Natural killer cell treated with Interleukin-12 subunit alpha and Interleukin-12 subunit beta and Interleukin-15 and Interleukin-18, amount 100 ng/mL, for 72 hours (primary cell): Measurements from ENCODE around the gene PTP4A1. TPM values are rescaled to one million over a fixed set of nuclear protein-coding genes. Genes with fewer than 3 reads are reported as not detected.
A peak's percentile ranks its signal among the peaks of the same experiment; 100 is the strongest.
"Not testable (repeated sequence)": the region's sequence is repeated elsewhere in the genome, so short reads cannot be mapped to it uniquely, and the experiment has no call there.

ENCODE experiments used
- ATAC-seq, 2 donors: fragments of 150-1000 bp; cut with Tn5 transposase in 1 of 2; sonication (Bioruptor Pico), chemical (Tn5 transposase) in 1 of 2; 2 replicates each; pipeline ENCODE4 v1.10.0; 2021
- DNase-seq: peaks from one replicate; pipeline ENCODE4 v3.0.0; 2022; ENCODE audit warnings: low spot score
- H3K27ac Mint-ChIP-seq, 2 donors: 1 replicate in 1 of 2; 2 replicates in 1 of 2; pipeline ENCODE4 v1.8.0; 2022; ENCODE audit warnings: mixed read lengths in 2 of 2, mild to moderate bottlenecking in 1 of 2, moderate library complexity in 1 of 2
- H3K27me3 Mint-ChIP-seq, 2 donors: 1 replicate in 1 of 2; 2 replicates in 1 of 2; pipeline ENCODE4 v1.8.0; 2022; ENCODE audit warnings: mixed read lengths in 2 of 2
- H3K36me3 Mint-ChIP-seq: one replicate; pipeline ENCODE4 v1.8.0; 2022; ENCODE audit warnings: mixed read lengths
- H3K4me1 Mint-ChIP-seq, 2 donors: 1 replicate in 1 of 2; 2 replicates in 1 of 2; pipeline ENCODE4 v1.8.0; 2022; ENCODE audit warnings: low read depth in 2 of 2, mixed read lengths in 2 of 2, mild to moderate bottlenecking in 1 of 2
- H3K4me3 Mint-ChIP-seq: one replicate; pipeline ENCODE4 v1.8.0; 2022; ENCODE audit warnings: mixed read lengths
- H3K9me3 Mint-ChIP-seq: 2 replicates; pipeline ENCODE4 v1.8.0; 2022; ENCODE audit warnings: mixed read lengths
- total RNA-seq, 2 donors: library from RNA; stranded (reverse); gene quantifications; one replicate each; pipeline ENCODE4 v1.2.3, GENCODE V29; 2022

PTP4A1 gene
- 10 to 100 TPM; 66.4 to 71.3 TPM for total RNA-seq

DNA sequence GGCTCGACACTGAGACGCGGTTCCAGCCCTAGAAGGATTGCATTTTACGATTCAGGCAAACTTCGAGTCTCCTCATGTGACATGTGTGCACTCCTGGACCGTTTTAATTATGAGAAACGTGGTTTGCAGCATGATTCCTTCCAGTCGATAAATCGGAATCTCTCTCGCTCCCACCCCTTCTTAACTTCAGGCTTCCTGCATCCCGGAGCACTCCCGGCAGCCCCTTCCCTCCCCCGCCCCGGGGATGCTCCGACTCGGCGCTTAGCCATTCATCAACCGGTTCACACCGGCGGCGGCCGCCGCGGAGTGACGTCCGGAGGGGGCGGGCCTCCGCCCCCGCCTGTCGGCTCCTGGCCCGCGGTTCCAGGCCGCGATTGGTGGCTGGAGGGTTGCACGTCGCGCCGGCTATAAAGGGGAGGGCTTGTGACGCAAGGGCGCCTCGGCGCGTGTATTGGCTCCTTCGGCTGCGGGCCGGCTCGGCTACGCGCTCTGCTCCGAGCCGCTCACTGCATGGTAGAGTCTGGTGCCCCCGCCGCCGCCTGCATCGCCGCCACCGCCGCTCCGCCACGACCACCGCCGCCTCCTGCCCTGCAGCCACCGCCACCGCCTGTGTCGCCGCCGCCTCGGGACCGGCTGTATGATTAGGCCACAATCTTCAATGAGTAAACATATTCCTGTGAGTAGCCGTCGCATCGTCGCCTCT lies at the start of gene PTP4A1, which contains the start of gene LOC128125822:
Gene PTP4A1 (plus strand): TSS at position 437 of the 703 bp plus-strand sequence. CDS start 4,401 bp downstream, outside the sequence.
Gene LOC128125822 (plus strand): TSS at position 437 of the 703 bp plus-strand sequence.
- ATAC-seq (peak; percentile 96 to 97), DNase-seq (peak; percentile 99)
- H3K27me3 Mint-ChIP-seq = no peaks in the 10 kb centered on the region
- H3K9me3 Mint-ChIP-seq = no peaks in the 10 kb centered on the region
- peak within 1 kb of the TSS; percentile 95 for H3K4me3 Mint-ChIP-seq
- peak within 1 kb of the TSS; percentile 88 to 92 for H3K27ac Mint-ChIP-seq
- H3K4me1 Mint-ChIP-seq = peaks cover 19 to 29% of the 10 kb centered on the region in 2 donors
- peaks cover 16% of the 10 kb centered on the region for H3K36me3 Mint-ChIP-seq

DNA sequence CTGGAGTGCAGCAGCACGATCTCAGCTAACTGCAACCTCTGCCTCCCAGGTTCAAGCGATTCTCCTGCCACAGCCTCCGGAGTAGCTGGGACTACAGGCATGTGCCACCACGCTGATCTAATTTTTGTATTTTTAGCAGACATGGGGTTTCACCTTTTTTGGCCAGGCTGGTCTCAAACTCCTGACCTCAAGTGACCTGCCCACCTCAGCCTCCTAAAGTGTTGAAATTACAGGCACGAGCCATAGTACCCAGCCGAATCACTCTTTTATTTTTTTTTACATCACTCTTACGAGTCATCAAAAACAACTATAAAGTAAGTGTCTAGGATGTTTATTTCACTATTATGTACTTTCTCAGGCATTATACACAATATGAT lies 49.4 kb upstream of the PTP4A1 start:
- not testable (repeated sequence) for ATAC-seq, H3K27me3 Mint-ChIP-seq, H3K4me3 Mint-ChIP-seq, DNase-seq, H3K36me3 Mint-ChIP-seq, H3K9me3 Mint-ChIP-seq, H3K4me1 Mint-ChIP-seq, H3K27ac Mint-ChIP-seq

DNA sequence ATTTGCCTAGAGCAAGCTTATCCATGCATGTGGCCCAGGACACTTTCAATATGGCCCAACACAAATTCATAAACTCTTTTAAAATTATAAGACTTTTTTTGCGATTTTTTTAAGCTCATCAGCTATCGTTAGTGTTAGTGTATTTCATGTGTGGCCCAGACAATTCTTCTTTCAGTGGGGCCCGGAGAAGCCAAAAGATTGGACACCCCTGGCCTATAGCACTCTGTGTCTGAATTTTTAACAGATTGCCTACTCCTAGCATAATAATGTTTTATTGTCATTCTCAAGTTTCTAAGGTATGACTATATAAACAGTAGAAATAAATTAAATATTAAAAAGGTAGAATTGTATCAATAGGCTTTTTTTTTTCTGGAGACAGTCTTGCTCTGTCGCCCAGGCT lies 48.6 kb upstream of the PTP4A1 start:
- Mint-ChIP-seq H3K27me3 (no peaks in the 10 kb centered on the region), H3K9me3 (no peaks in the 10 kb centered on the region), H3K27ac (no peak overlapping the region), H3K4me3 (no peak overlapping the region), H3K4me1 (peaks cover 7 to 10% of the 10 kb centered on the region in 2 donors), H3K36me3 (no peaks in the 10 kb centered on the region)
- DNase-seq (no peak), ATAC-seq (no peak)

DNA sequence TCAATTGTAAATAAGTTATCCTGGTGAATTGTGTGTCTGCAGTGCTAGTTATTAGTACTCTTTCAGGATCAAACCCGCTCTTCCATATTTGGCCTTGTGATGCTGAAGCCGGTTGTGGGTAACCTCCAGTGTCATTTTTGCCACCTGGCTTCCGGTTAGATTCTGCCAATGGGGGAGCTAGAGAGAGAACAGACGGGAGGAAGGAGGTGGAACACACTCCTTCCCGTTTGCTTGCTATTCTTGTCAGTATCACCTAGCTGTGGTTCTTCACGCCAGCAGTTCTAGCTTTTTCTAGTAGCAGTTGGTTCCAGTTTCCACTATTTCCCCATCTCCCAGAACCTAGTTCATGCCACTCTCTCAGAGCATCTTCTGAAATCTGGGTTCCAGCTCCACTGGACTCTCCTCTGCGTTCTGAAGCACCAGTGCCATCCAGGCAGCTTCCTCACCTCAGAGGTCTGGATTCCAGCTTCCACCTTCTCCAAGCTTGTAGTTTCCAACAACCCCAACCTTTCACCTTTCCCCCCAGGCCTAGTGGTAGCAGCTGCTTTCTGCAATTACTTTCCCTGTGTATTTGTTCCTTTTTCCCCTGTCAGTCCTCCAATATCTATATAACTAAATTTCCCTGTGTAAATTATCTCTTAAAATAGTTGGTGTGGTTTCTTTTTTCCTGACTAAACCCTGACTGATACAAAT lies 46.9 kb upstream of the PTP4A1 start:
- Mint-ChIP-seq H3K4me3 (no peak overlapping the region), H3K9me3 (no peaks in the 10 kb centered on the region), H3K27me3 (no peaks in the 10 kb centered on the region), H3K27ac (peak overlapping the region; percentile 31 to 73), H3K4me1 (peaks cover 7 to 20% of the 10 kb centered on the region in 2 donors), H3K36me3 (no peaks in the 10 kb centered on the region)
- DNase-seq (no peak), ATAC-seq (peak; percentile 55 to 66)

DNA sequence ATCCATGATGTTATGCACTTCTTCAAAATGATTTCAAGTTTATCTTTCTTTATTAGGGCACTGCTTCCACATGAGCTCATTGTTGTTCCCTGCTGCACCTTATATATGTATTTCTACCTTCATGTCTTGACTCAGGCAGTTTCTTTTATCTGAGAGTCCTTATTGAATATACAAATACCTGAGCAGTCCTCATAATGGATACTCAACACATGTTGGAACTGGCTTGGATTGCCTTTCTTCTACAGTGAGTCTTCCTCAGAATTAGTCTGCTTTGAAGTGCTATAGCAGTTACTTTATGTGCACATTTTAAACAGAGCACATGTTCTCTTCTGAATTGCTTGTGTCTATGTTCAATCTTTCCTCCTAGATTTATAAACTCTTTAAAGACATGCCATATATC lies 45.3 kb upstream of the PTP4A1 start:
- no peaks in the 10 kb centered on the region for H3K9me3 Mint-ChIP-seq
- DNase-seq (no peak), ATAC-seq (no peak)
- no peak overlapping the region for H3K4me3 Mint-ChIP-seq
- no peaks in the 10 kb centered on the region for H3K36me3 Mint-ChIP-seq
- H3K27ac Mint-ChIP-seq = no peak overlapping the region
- peaks cover 7 to 20% of the 10 kb centered on the region in 2 donors for H3K4me1 Mint-ChIP-seq
- H3K27me3 Mint-ChIP-seq = no peaks in the 10 kb centered on the region

DNA sequence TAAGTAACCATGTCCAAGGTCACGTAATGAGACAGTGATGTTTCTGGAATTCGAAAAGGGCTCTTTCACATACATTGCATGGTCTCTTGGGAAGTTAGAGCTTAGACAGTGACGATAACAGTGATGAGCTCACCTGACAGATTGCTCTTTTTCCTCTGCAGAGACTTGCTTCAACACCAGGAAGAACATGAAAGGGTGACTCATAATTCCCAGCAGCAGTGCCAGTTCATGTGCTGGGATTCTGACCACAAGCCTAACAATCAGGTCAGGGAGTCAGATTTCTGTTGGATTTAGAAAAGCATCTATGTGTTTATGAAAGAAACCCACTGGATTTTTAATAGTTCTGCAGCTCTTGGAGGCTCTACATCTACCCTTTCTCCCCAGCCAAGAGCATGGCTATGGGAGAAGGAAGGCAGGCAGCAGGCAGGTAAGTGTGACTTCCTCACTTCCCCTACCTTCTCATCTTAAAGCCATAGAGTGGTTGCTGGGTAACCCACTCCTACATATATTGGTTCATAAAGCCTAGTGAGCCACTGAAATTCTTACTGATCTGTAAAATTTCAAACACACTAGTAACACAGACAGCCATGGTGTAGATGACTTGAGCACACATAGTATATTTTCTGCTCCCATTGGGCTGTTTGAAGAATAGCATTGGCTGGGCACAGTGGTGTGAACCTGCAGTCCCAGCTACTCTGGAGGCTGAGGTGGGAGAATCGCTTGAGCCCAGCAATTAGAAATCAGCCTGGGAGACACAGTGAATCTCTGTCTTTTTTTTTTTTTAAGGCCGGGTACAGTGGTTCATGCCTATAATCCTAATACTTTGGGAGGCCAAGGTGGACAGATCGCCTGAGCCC lies 44.4 kb upstream of the PTP4A1 start:
- H3K27me3 Mint-ChIP-seq = no peaks in the 10 kb centered on the region
- peaks cover 7 to 20% of the 10 kb centered on the region in 2 donors for H3K4me1 Mint-ChIP-seq
- H3K4me3 Mint-ChIP-seq = no peak overlapping the region
- H3K9me3 Mint-ChIP-seq = no peaks in the 10 kb centered on the region
- no peaks in the 10 kb centered on the region for H3K36me3 Mint-ChIP-seq
- DNase-seq = no peak
- peak in 1 of 2 donors; percentile 15 for ATAC-seq
- H3K27ac Mint-ChIP-seq = no peak overlapping the region

DNA sequence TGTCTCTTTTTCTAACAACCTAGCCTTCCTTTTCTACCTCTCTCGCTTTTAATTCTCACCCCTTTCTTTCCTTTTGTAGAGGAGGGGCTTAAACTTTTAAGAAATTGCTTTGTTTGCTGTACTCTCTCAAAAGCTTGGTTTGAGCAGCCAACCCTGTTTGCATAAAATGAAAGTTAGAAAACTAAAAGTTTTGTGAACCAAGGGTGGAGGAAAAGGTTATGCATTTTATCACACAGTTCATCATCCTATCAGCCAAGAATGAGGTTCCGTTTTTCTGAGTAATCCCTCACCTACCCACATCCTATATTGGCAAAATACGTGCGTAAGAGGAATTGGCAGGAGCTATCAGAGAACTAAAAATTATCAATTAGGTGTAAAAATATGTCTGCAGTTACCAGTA lies 42.8 kb upstream of the PTP4A1 start:
- DNase-seq (no peak), ATAC-seq (no peak)
- Mint-ChIP-seq H3K36me3 (no peaks in the 10 kb centered on the region), H3K4me3 (peak overlapping the region; percentile 38), H3K27me3 (no peaks in the 10 kb centered on the region), H3K9me3 (no peaks in the 10 kb centered on the region), H3K27ac (peak overlapping the region; percentile 34 to 38), H3K4me1 (peaks cover 7 to 20% of the 10 kb centered on the region in 2 donors)

DNA sequence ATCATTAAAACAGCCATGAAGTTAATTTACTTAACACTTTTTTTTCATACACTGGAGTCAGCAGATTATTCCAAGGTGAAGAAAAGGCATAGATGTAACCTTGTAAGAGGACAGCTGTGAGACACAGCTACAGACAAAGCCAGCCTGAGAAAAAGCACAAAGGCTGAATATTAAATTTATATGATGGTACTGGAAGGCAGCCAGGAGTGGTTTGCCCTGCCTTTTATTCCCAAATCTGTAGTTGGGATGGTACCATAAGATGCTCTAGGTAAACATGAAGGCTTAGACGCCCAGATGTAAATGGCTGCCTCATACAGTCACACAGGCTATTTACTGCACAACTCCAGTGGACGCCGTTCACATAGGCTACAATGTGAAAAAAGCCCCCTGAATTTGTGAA lies 42.1 kb upstream of the PTP4A1 start:
- Mint-ChIP-seq H3K36me3 (no peaks in the 10 kb centered on the region), H3K27ac (peak overlapping the region in 1 of 2 donors; percentile 34), H3K27me3 (no peaks in the 10 kb centered on the region), H3K4me1 (peaks cover 5 to 17% of the 10 kb centered on the region in 2 donors), H3K4me3 (no peak overlapping the region), H3K9me3 (no peaks in the 10 kb centered on the region)
- no peak for DNase-seq
- ATAC-seq = no peak

DNA sequence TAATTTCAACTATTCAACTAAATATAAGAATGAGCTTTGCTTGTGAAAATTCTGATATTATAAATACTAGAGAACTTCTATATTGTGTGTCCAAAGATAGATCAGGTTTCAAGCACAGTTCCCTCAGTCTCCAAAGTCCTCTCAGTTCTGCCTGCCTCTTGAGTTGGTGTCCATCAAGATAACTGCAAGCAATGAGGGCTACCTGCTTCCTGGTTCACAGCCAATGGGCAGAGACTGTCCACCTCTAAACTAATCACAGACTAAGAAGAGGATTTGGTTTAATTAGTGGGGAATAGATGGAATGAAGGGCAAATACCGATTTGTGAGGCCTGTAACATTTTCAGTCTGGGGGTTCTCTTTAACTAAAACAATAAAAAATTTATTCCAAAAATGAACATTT lies 41.3 kb upstream of the PTP4A1 start:
- Mint-ChIP-seq H3K4me1 (peaks cover 0 to 10% of the 10 kb centered on the region in 2 donors), H3K27me3 (no peaks in the 10 kb centered on the region), H3K4me3 (no peak overlapping the region), H3K27ac (no peak overlapping the region), H3K9me3 (no peaks in the 10 kb centered on the region), H3K36me3 (no peaks in the 10 kb centered on the region)
- no peak for ATAC-seq
- DNase-seq = no peak

DNA sequence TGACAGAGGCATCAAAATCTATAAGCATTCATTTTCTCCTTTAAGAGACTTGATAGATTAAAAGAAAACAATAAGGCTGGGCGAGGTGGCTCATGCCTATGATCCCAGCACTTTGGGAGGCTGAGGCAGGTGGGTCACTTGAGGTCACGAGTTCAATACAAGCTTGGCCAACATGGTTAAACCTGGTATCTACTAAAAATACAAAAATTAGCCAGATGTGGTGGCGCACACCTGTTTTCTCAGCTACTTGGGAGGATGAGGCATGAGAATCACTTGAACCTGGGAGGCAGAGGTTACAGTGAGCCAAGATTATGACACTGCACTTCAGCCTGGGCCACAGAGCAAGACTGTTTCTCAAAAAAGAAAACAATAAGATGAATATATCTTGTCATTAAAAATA lies 39.3 kb upstream of the PTP4A1 start:
- ATAC-seq (no peak), DNase-seq (no peak)
- Mint-ChIP-seq H3K27me3 (no peaks in the 10 kb centered on the region), H3K27ac (no peak overlapping the region), H3K4me1 (peaks cover 2 to 15% of the 10 kb centered on the region in 2 donors), H3K36me3 (no peaks in the 10 kb centered on the region), H3K9me3 (no peaks in the 10 kb centered on the region), H3K4me3 (no peak overlapping the region)

DNA sequence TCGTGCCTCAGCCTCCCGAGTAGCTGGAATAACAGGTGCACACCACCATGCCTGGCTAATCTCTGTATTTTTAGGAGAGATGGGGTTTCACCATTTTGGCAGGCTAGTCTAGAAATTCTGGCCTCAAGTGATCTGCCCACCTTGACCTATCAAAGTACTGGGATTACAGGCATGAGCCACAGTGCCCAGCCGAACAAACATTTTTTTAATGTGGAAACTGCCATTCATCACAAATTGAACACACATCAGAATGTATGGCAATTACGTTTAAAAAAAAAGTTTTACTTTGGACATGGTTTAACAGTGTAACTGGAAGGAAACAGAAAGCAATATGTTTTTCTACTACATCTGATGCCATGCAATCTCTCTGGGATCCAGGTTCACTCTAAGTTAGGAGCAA lies 38.3 kb upstream of the PTP4A1 start:
- Mint-ChIP-seq H3K4me1 (peaks cover 2 to 15% of the 10 kb centered on the region in 2 donors), H3K4me3 (no peak overlapping the region), H3K27ac (no peak overlapping the region), H3K9me3 (no peaks in the 10 kb centered on the region), H3K27me3 (no peaks in the 10 kb centered on the region), H3K36me3 (no peaks in the 10 kb centered on the region)
- DNase-seq (no peak), ATAC-seq (no peak)

DNA sequence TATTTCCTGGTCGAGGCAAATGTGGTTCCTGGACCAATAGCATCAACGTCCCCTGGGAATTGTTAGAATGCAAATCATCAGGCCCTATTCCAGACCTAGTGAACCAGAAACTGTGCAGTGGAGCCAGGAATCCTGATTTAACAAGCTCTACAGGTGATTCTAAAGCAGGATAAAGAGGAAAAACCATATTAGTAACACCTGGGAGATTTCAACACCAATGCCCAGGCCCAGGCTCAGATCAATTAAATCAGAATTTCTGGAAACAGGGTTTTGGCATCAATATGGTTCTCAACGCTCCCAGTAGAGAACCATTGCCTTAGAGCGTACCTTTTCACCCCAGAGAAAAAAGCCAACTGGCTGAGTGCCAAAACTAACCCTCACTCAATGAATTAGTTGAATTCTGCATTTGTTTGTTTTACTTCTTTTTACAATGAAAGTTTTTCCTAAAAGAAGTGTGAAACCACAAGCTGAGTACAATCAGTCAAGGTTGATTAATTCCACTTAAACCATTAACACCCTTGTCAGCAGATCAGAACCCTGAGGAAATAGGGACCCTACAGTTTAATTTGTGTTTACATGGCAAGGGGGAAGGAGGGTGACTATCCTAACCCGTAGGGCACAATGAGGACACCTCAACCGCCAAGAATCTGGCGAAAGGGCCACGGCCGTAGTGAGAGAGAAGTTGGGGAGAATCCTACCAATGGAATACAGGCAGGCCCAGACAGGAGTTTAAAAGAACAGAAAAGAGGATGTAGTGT lies 34.9 kb upstream of the PTP4A1 start:
- peaks cover under 1% of the 10 kb centered on the region for H3K36me3 Mint-ChIP-seq
- H3K27me3 Mint-ChIP-seq = peaks cover 9 to 11% of the 10 kb centered on the region in 2 donors
- H3K27ac Mint-ChIP-seq = no peak overlapping the region
- DNase-seq (no peak), ATAC-seq (peak in 1 of 2 donors; percentile 41)
- peaks cover 2 to 4% of the 10 kb centered on the region in 2 donors for H3K4me1 Mint-ChIP-seq
- peaks cover under 1% of the 10 kb centered on the region for H3K9me3 Mint-ChIP-seq
- H3K4me3 Mint-ChIP-seq = no peak overlapping the region

DNA sequence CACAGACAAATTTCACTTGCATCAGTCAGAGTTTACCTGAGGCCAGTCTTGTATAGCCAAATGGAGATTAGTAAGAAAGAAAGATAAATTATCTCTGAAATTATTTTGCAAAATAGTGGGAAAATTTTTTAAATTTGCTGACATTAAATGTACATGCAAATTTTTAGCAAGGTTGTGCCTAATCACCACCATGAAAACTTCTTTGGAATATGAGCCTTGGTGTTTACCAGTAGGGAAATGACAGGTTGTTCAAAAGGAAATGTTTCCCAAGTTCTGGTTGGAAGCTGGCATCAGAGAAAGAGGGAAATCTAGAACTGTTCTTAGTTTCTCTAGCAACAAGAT lies 34.4 kb upstream of the PTP4A1 start:
- Mint-ChIP-seq H3K4me1 (peaks cover 2 to 4% of the 10 kb centered on the region in 2 donors), H3K9me3 (peaks cover 4% of the 10 kb centered on the region), H3K36me3 (peaks cover 6% of the 10 kb centered on the region), H3K27ac (no peak overlapping the region), H3K4me3 (no peak overlapping the region), H3K27me3 (peaks cover 15 to 16% of the 10 kb centered on the region in 2 donors)
- DNase-seq (no peak), ATAC-seq (no peak)
